Nephron progenitor cell (in vitro differentiated cells): Measurements from ENCODE around the gene LGALS1.

Experiments
- DNase-seq: peaks from one replicate; pipeline ENCODE4 v3.0.0; 2021
- H3K27ac Mint-ChIP-seq: 2 replicates; pipeline ENCODE4 v1.8.0; 2021; ENCODE audit warnings: mild to moderate bottlenecking, moderate library complexity, mixed read lengths
- H3K27me3 Mint-ChIP-seq: 2 replicates; pipeline ENCODE4 v1.8.0; 2021; ENCODE audit warnings: mild to moderate bottlenecking, low read depth, mixed read lengths; ENCODE audit not compliant: poor library complexity
- H3K36me3 Mint-ChIP-seq: 2 replicates; pipeline ENCODE4 v1.8.0; 2021; ENCODE audit warnings: low read depth, mixed read lengths
- H3K4me1 Mint-ChIP-seq: 2 replicates; pipeline ENCODE4 v1.8.0; 2021; ENCODE audit warnings: mixed read lengths
- H3K4me3 Mint-ChIP-seq: 2 replicates; pipeline ENCODE4 v1.8.0; 2021; ENCODE audit warnings: mild to moderate bottlenecking, moderate library complexity, mixed read lengths
- H3K9me3 Mint-ChIP-seq: 2 replicates; pipeline ENCODE4 v1.8.0; 2021; ENCODE audit warnings: mild to moderate bottlenecking, moderate library complexity, mixed read lengths
- CTCF ChIP-seq: fragments of 200-600 bp; sonication (generic); IDR thresholded peaks from 2 replicates; pipeline ENCODE4 v1.5.0; 2021; ENCODE audit warnings: antibody characterized with exemption

LGALS1 gene

GRCh38 chr22:37672920-37673455 lies 2.4 kb upstream of the LGALS1 start:
- no peak for TF ChIP-seq CTCF
- H3K36me3 Mint-ChIP-seq, result peaks cover 6% of the 10 kb centered on the region
- no peaks in the 10 kb centered on the region for H3K9me3 Mint-ChIP-seq
- H3K4me1 Mint-ChIP-seq, result peaks cover 28% of the 10 kb centered on the region
- H3K27ac Mint-ChIP-seq, result no peak overlapping the region
- peaks cover 4% of the 10 kb centered on the region for H3K27me3 Mint-ChIP-seq
- DNase-seq, result no peak
- H3K4me3 Mint-ChIP-seq, result no peak overlapping the region

- no peak overlapping the region for H3K27ac Mint-ChIP-seq
- no peak for TF ChIP-seq CTCF
- no peaks in the 10 kb centered on the region for H3K9me3 Mint-ChIP-seq
- peaks cover 27% of the 10 kb centered on the region for H3K4me1 Mint-ChIP-seq
- no peaks in the 10 kb centered on the region for H3K36me3 Mint-ChIP-seq
- DNase-seq, result no peak
- peaks cover 4% of the 10 kb centered on the region for H3K27me3 Mint-ChIP-seq
- no peak overlapping the region for H3K4me3 Mint-ChIP-seq
Observed at GRCh38 chr22:37674248-37674647, 1.2 kb upstream of the LGALS1 start.

GRCh38 chr22:37675930-37676735 lies 697 bp downstream of the LGALS1 start:
- DNase-seq, result no peak
- TF ChIP-seq CTCF, result no peak
- Mint-ChIP-seq H3K27me3 (peaks cover 4% of the 10 kb centered on the region), H3K36me3 (no peaks in the 10 kb centered on the region), H3K4me3 (peak overlapping the region; percentile 80), H3K4me1 (peaks cover 37% of the 10 kb centered on the region), H3K27ac (peak overlapping the region; percentile 40), H3K9me3 (no peaks in the 10 kb centered on the region)

GRCh38 chr22:37676736-37677492 lies 1.5 kb downstream of the LGALS1 start:
- peak; percentile 77 for DNase-seq
- no peaks in the 10 kb centered on the region for H3K36me3 Mint-ChIP-seq
- H3K27me3 Mint-ChIP-seq, result peaks cover 9% of the 10 kb centered on the region
- no peak for TF ChIP-seq CTCF
- H3K4me1 Mint-ChIP-seq, result peaks cover 44% of the 10 kb centered on the region
- H3K27ac Mint-ChIP-seq, result peak overlapping the region; percentile 40
- no peaks in the 10 kb centered on the region for H3K9me3 Mint-ChIP-seq
- peak overlapping the region; percentile 81 for H3K4me3 Mint-ChIP-seq

- H3K27ac Mint-ChIP-seq, result no peak overlapping the region
- H3K27me3 Mint-ChIP-seq, result peaks cover 9% of the 10 kb centered on the region
- H3K4me1 Mint-ChIP-seq, result peaks cover 44% of the 10 kb centered on the region
- H3K9me3 Mint-ChIP-seq, result no peaks in the 10 kb centered on the region
- no peak for TF ChIP-seq CTCF
- DNase-seq, result no peak
- no peaks in the 10 kb centered on the region for H3K36me3 Mint-ChIP-seq
- peak overlapping the region; percentile 81 for H3K4me3 Mint-ChIP-seq
Observed at GRCh38 chr22:37677493-37677974, 2.1 kb downstream of the LGALS1 start.
